A549 treated with RU486 at 1 μM for 4 hours (cell line): ENCODE data around the gene CLEC12A. TPM values are rescaled to one million over a fixed set of nuclear protein-coding genes. Genes with fewer than 3 reads are reported as not detected.

Experiments used
- total RNA-seq: library from RNA; stranded (reverse); fragments of 200-300 nt; extraction: Qiagen RNA extraction; gene quantifications from 5 replicates; pipeline ENCODE4 v1.2.3, GENCODE V29; 2022; ENCODE audit warnings: low read depth

Gene CLEC12A
- not detected in 5 replicates for total RNA-seq

GRCh38 chr12:9971181-9971580 is at the start of gene CLEC12A:
TSS of gene CLEC12A (plus strand) at chr12:9971409. CDS start at chr12:9971597, 188 bp downstream.

GRCh38 chr12:9932270-9932669 is 38.9 kb upstream of the CLEC12A start, which contains the start of gene CLEC2A:
TSS of gene CLEC2A (minus strand) at chr12:9932370. CDS start at chr12:9932329, 41 bp downstream.

GRCh38 chr12:9999016-9999415 is 27.8 kb downstream of the CLEC12A start, which contains the start of gene CLEC1B:
TSS of gene CLEC1B (minus strand) at chr12:9999121. CDS start at chr12:9999100, 21 bp downstream.

GRCh38 chr12:10030446-10030845 is 59.2 kb downstream of the CLEC12A start, which contains the start of gene CLEC9A:
TSS of gene CLEC9A (plus strand) at chr12:10030682. CDS start at chr12:10052688, 22,006 bp downstream.

Other genes starting within 250 kb of the CLEC12A start
- gene CLECL1, start 238.3 kb upstream of the CLEC12A start, total RNA-seq, result not detected in 5 replicates
- gene CD69, start 210.5 kb upstream of the CLEC12A start, total RNA-seq, result not detected in 5 replicates
- not detected in 5 replicates for gene KLRF1, start 143.9 kb upstream of the CLEC12A start, total RNA-seq
- gene CLEC2B, start 102.1 kb upstream of the CLEC12A start, total RNA-seq, result 1.4 to 2.0 TPM (median 1.7 TPM) in 5 replicates
- not detected in 5 replicates for gene KLRF2, start 89.9 kb upstream of the CLEC12A start, total RNA-seq
- gene CLEC2A, start 39.0 kb upstream of the CLEC12A start, total RNA-seq, result not detected in 5 replicates
- gene CLEC1B, start 27.7 kb downstream of the CLEC12A start, total RNA-seq, result not detected in 5 replicates
- gene CLEC12B, start 39.2 kb downstream of the CLEC12A start, total RNA-seq, result not detected in 5 replicates
- not detected in 5 replicates for gene CLEC9A, start 59.3 kb downstream of the CLEC12A start, total RNA-seq
- gene CLEC1A, start 127.6 kb downstream of the CLEC12A start, total RNA-seq, result not detected in 5 replicates
- gene CLEC7A, start 158.8 kb downstream of the CLEC12A start, total RNA-seq, result not detected in 5 replicates
- gene OLR1, start 200.7 kb downstream of the CLEC12A start, total RNA-seq, result 1.0 to 2.1 TPM (median 1.2 TPM) in 5 replicates
- 0.05 to 0.18 TPM (median 0.13 TPM) in 4 of 5 replicates, not detected in the other for gene TMEM52B, start 207.6 kb downstream of the CLEC12A start, total RNA-seq
- gene GABARAPL1, start 241.5 kb downstream of the CLEC12A start, total RNA-seq, result 31.2 to 48.6 TPM (median 43.5 TPM) in 5 replicates